Activated CD8-positive, alpha-beta T cell treated with anti-CD3 and anti-CD28 coated beads, Interleukin-2, amount 10 ng/mL, durations not matched to agents 7 days and 5 days (primary cell): ENCODE measurements around the gene LMOD3. TPM values are rescaled to one million over a fixed set of nuclear protein-coding genes. Genes with fewer than 3 reads are reported as not detected.

Experiments used
- ATAC-seq: fragments of 150-1000 bp; cut with Tn5 transposase; one replicate; pipeline ENCODE4 v1.10.0; 2021; ENCODE audit warnings: moderate library complexity
- CTCF ChIA-PET: fragments of 350-600 bp; sonication (Branson Sonifier 250); formaldehyde crosslinking; loops from one replicate; lab custom pipeline; 2021; ENCODE audit warnings: antibody characterized with exemption; lab: Charles Lee
- POLR2A ChIA-PET: fragments of 350-600 bp; sonication (Branson Sonifier 250); formaldehyde crosslinking; loops from one replicate; lab custom pipeline; 2021; ENCODE audit warnings: antibody characterized with exemption; lab: Charles Lee
- DNase-seq: peaks from one replicate; pipeline ENCODE4 v3.0.0-alpha.2; 2020
- H3K27ac Mint-ChIP-seq: one replicate; pipeline ENCODE4 v1.8.0; 2021; ENCODE audit warnings: mild to moderate bottlenecking, mixed read lengths
- H3K27me3 Mint-ChIP-seq: one replicate; pipeline ENCODE4 v1.8.0; 2021; ENCODE audit warnings: low read depth, mixed read lengths
- H3K36me3 Mint-ChIP-seq: one replicate; pipeline ENCODE4 v1.8.0; 2021; ENCODE audit warnings: low read depth, mixed read lengths
- H3K4me1 Mint-ChIP-seq: one replicate; pipeline ENCODE4 v1.8.0; 2021; ENCODE audit warnings: low read depth, mixed read lengths
- H3K4me3 Mint-ChIP-seq: one replicate; pipeline ENCODE4 v1.8.0; 2021; ENCODE audit warnings: mild to moderate bottlenecking, mixed read lengths
- H3K9me3 Mint-ChIP-seq: one replicate; pipeline ENCODE4 v1.8.0; 2022; ENCODE audit warnings: mixed read lengths; ENCODE audit not compliant: insufficient read depth
- total RNA-seq, 2 experiments: library from RNA; stranded (reverse); gene quantifications; one replicate each; pipeline ENCODE4 v1.2.3, GENCODE V29; 2021

LMOD3 gene
- not detected for total RNA-seq

DNA sequence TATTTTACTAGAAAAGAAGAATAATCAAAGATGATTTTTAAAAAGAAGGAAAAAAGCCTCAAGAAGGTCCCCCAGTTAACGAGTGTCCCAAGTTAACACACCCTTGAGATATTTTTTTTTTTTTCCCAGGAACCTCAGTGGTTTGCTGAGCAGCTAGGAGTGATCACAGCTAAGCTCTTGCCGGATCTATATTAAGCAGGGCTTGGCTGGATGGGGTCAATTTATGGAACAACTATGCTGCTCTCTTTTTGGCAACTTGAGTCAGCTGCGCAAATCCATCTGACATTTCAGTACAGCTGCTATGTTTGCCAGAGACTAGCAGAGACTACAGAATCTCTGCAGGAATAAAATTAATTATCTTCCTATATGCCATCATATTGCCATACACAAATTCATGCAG lies at the start of gene LMOD3:
TSS of gene LMOD3 (minus strand) at position 193 of the 400 bp plus-strand sequence. CDS start 209 bp downstream, outside the sequence.
- Mint-ChIP-seq H3K36me3 (no peaks in the 10 kb centered on the region), H3K4me3 (no peak within 1 kb of the TSS), H3K27me3 (peaks cover 12% of the 10 kb centered on the region), H3K4me1 (peaks cover 5% of the 10 kb centered on the region), H3K9me3 (no peaks in the 10 kb centered on the region), H3K27ac (no peak within 1 kb of the TSS)
- ChIA-PET POLR2A (no interaction called here), CTCF (interaction anchor here (1.0 to 2.7 kb wide), 3 partner anchors 39 to 184 kb away, joined by 4 to 9 read pairs (median 9); no protein-coding TSS in a partner anchor)
- no peak for ATAC-seq
- DNase-seq: no peak

DNA sequence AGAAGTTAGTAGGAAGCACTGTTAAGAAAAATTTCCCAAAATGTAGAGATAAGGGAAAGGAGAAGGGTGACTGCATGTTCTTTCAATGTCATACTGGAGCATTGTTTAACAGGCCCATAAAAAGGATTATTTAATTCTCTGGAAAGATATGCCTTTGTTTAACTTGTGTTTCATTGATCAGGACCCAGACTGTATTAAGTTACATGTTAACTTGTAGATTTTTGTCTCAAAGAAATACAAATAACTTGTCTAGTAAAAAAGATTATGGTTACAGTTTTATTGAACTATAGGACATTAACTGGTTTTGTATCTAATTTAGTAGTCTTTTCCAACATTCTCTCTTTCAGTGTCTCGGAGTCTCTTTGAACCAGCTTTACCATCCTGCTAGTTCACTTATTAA lies 49.7 kb upstream of the LMOD3 start:
- ChIA-PET POLR2A (no interaction called here), CTCF (interaction anchor here (3.3 kb wide), 1 partner anchor 10 kb away, joined by 19 read pairs; no protein-coding TSS in a partner anchor)
- H3K27ac Mint-ChIP-seq: no peak overlapping the region
- no peak for ATAC-seq
- no peak for DNase-seq
- peaks cover 35% of the 10 kb centered on the region for H3K36me3 Mint-ChIP-seq
- H3K4me1 Mint-ChIP-seq: no peaks in the 10 kb centered on the region
- no peaks in the 10 kb centered on the region for H3K27me3 Mint-ChIP-seq
- no peak overlapping the region for H3K4me3 Mint-ChIP-seq
- H3K9me3 Mint-ChIP-seq: no peaks in the 10 kb centered on the region

DNA sequence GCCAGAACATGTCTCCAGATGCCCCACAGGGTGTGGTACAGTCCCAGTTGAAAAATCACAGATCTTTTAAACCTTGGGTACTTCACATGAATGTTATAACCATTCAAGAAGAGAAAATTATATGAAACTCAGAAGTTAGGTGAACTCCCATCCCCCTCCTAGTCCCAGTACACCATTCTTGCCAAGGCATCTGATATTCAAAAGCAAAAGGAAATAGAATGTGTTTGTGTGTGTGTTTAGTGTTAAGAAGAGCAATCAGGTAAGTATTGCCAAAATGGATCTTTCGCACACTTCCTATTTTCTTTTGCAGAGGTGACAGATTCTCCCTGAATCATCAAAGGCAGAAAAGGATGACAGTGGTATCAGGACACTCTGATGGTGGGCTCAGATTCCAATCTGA lies 44.1 kb upstream of the LMOD3 start:
- Mint-ChIP-seq H3K4me3 (no peak overlapping the region), H3K27ac (no peak overlapping the region), H3K36me3 (peaks cover 9% of the 10 kb centered on the region), H3K27me3 (no peaks in the 10 kb centered on the region), H3K9me3 (no peaks in the 10 kb centered on the region), H3K4me1 (peaks cover 3% of the 10 kb centered on the region)
- ATAC-seq: no peak
- DNase-seq: no peak
- ChIA-PET POLR2A (no interaction called here), CTCF (interaction anchor here (7.2 kb wide), 1 partner anchor 142 kb away, joined by 315 read pairs; no protein-coding TSS in a partner anchor)

DNA sequence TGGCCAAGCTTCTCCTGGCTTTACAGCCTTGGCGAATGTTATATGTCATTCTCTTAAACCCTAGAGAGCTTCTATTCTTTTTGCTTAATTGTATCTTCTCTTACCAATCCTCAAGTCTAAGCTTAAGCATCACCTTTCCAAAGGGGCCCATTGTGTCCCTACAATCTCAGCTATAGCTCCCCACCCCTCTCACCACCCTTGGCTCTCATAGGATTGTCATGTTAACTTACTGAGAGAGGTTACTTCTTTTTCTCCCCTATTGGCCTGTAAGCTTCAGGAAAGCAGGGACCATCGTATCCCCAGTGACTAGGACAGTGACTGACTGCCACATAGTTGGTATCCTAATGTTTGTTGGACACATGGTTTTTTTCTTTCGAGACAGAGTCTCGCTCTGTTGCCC lies 43.3 kb upstream of the LMOD3 start:
- H3K27me3 Mint-ChIP-seq: no peaks in the 10 kb centered on the region
- ATAC-seq: no peak
- DNase-seq: no peak
- peaks cover 5% of the 10 kb centered on the region for H3K4me1 Mint-ChIP-seq
- no peaks in the 10 kb centered on the region for H3K9me3 Mint-ChIP-seq
- H3K27ac Mint-ChIP-seq: no peak overlapping the region
- ChIA-PET POLR2A (no interaction called here), CTCF (interaction anchor here (1.0 to 7.2 kb wide), 2 partner anchors 9 to 143 kb away, joined by 3 to 315 read pairs; no protein-coding TSS in a partner anchor)
- H3K4me3 Mint-ChIP-seq: no peak overlapping the region
- H3K36me3 Mint-ChIP-seq: peaks cover 2% of the 10 kb centered on the region

DNA sequence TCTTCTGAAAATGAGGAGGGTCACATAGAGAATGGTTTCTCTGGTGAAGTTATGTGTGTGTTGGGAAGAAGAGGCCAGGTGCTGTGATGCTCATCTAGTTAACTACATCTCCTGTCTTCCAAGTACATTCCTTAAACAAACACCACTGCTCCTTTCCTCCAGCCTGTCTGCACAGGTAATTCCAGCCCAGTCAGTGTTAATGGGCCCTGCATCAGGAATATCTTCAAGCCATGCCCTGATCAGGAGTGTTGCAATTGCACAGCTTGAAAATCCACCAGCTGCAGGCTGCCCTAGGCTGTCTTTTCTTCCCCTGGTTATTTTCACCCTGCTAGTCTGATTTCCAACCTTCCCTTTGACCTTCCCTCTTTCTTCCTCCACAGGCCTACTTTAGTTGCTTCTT lies 41.9 kb upstream of the LMOD3 start:
- ChIA-PET CTCF (interaction anchor here (1.3 to 7.2 kb wide), 2 partner anchors 43 to 144 kb away, joined by 3 to 315 read pairs; no protein-coding TSS in a partner anchor), POLR2A (interaction anchor here (0.5 kb wide), 1 partner anchor 105 kb away, joined by 3 read pairs; no protein-coding TSS in a partner anchor)
- H3K27ac Mint-ChIP-seq: no peak overlapping the region
- H3K36me3 Mint-ChIP-seq: peaks cover 2% of the 10 kb centered on the region
- no peak for DNase-seq
- no peak overlapping the region for H3K4me3 Mint-ChIP-seq
- no peaks in the 10 kb centered on the region for H3K9me3 Mint-ChIP-seq
- no peaks in the 10 kb centered on the region for H3K27me3 Mint-ChIP-seq
- ATAC-seq: no peak
- H3K4me1 Mint-ChIP-seq: peaks cover 11% of the 10 kb centered on the region

DNA sequence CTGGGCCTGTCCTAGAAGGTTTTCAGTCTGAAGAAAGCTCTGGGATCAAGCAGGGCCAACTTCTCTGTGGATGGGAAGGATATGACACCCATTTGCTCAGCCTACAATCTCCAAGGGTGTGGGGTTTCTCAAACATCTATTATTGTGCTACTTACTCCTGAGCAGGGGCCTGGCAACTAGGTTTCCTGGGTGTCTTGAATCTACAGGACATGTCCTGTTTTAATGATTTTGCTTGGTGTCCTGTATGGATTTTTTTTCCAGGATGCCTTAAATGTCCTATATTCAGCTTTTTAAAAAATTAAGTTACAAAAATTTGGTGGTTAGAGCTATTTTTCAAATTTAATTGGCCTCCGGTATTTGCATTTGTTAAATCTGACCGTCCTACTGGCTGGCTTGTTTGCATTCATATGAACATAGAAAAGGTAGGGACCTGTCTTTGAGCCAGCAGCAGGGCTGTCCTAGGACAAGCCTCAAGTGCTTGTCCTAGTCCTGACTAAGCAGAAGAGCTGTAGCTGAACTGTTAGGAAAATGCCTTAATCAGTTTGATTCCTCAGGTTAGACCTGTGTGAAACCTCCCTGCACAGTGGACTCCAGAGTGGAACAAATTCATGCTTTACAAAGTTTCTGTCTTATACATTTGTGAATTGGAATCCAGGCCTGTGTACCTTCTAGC lies 40.0 kb upstream of the LMOD3 start:
- no peaks in the 10 kb centered on the region for H3K9me3 Mint-ChIP-seq
- no peak overlapping the region for H3K27ac Mint-ChIP-seq
- CTCF ChIA-PET: interaction anchor here (0.6 to 7.2 kb wide), 47 partner anchors 9 to 509 kb away, joined by 3 to 315 read pairs (median 7); partner anchors contain the start of gene LMOD3
- peaks cover 11% of the 10 kb centered on the region for H3K4me1 Mint-ChIP-seq
- POLR2A ChIA-PET: interaction anchor here (1.7 kb wide), 1 partner anchor 144 kb away, joined by 3 read pairs; no protein-coding TSS in a partner anchor
- ATAC-seq (no peak), DNase-seq (no peak)
- peaks cover 2% of the 10 kb centered on the region for H3K27me3 Mint-ChIP-seq
- peaks cover 1% of the 10 kb centered on the region for H3K36me3 Mint-ChIP-seq
- no peak overlapping the region for H3K4me3 Mint-ChIP-seq

DNA sequence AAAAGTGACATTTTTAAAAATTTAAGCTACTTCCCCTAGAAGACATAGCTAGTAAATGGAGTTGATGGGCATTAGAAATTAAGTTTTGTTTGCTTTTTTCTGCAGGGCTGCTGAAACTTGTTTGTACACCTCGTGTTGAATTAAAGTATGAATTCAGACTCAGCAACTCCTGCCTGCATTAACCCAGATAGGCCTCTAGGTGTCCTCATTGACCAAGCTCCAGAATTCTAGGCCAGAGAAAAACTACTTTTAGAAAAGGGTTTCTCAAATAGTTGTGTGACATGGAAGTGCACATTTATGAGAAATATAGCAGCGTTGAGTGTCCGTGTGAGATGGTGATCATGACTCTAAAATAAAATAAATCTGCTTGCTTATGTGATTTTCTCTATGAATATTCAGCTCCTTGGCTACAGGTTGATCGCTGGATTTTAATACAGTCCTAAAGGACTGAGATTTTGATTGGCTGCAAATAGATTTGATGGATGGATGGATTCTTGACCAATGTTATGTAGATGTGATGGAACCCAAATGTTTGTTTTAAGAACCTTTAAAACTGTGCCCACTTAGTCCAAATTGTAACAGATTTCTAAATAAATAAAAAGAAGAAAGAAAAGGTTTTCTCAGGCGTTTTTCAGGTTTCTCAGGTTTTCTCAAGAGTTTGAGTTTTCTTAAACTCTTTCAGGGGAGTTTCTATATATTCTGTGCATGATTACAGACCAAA lies 39.4 kb upstream of the LMOD3 start:
- ATAC-seq: peak; percentile 60
- POLR2A ChIA-PET: interaction anchor here (1.7 kb wide), 1 partner anchor 145 kb away, joined by 3 read pairs; no protein-coding TSS in a partner anchor
- peaks cover 7% of the 10 kb centered on the region for H3K27me3 Mint-ChIP-seq
- DNase-seq: peak; percentile 62
- no peak overlapping the region for H3K4me3 Mint-ChIP-seq
- CTCF ChIA-PET: interaction anchor here (0.7 to 7.2 kb wide), 66 partner anchors 9 to 510 kb away, joined by 3 to 315 read pairs (median 6); partner anchors contain the start of gene LMOD3
- H3K27ac Mint-ChIP-seq: no peak overlapping the region
- no peaks in the 10 kb centered on the region for H3K9me3 Mint-ChIP-seq
- H3K4me1 Mint-ChIP-seq: peaks cover 11% of the 10 kb centered on the region
- no peaks in the 10 kb centered on the region for H3K36me3 Mint-ChIP-seq

DNA sequence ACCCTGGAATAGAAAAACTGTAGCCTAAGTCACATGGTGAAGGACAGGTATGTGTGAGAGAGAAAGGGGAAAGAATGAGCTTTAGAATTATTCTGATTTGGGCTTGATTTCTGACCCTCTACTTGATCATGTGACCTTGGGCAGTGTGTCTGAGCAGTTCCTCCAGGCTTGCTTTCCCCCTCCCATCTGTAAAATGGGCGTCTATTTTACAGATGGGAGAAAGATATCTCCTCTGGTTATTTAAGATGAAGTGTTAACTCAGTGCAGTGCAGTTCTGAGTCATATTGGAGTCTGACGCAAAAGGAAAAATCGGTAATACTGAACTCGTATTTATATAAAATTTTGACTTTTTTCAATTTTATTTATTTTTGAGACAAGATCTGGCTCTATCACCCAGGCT lies 38.1 kb upstream of the LMOD3 start:
- Mint-ChIP-seq H3K27ac (no peak overlapping the region), H3K4me3 (no peak overlapping the region), H3K36me3 (no peaks in the 10 kb centered on the region), H3K9me3 (no peaks in the 10 kb centered on the region), H3K4me1 (peaks cover 11% of the 10 kb centered on the region), H3K27me3 (peaks cover 7% of the 10 kb centered on the region)
- DNase-seq (no peak), ATAC-seq (no peak)
- POLR2A ChIA-PET: no interaction called here
- CTCF ChIA-PET: interaction anchor here (1.1 to 7.2 kb wide), 19 partner anchors 19 to 263 kb away, joined by 3 to 315 read pairs (median 12); partner anchors contain the start of gene LMOD3

DNA sequence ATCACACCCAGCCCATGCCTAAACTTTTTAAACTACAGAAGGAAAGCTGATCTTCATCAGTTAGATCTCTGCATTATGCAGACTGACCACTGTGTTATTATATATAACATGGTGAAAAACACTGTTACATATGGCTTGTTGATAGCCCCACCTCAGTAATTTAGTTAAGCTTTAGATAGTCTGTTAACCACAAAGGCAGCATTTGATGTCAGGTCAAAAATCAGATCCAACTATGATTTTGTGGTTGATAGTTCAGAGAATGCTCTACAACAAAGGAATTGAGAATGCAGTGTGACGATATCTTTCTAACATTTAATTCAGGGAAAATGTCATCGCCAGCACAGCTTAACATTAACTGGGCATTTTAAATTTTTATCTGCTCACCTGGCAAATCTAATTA lies 37.7 kb upstream of the LMOD3 start:
- no peak overlapping the region for H3K27ac Mint-ChIP-seq
- H3K4me1 Mint-ChIP-seq: peaks cover 11% of the 10 kb centered on the region
- H3K9me3 Mint-ChIP-seq: no peaks in the 10 kb centered on the region
- POLR2A ChIA-PET: no interaction called here
- H3K27me3 Mint-ChIP-seq: peaks cover 7% of the 10 kb centered on the region
- CTCF ChIA-PET: interaction anchor here (1.4 to 7.2 kb wide), 12 partner anchors 37 to 264 kb away, joined by 3 to 315 read pairs (median 20); partner anchors contain the start of gene LMOD3
- ATAC-seq: no peak
- no peaks in the 10 kb centered on the region for H3K36me3 Mint-ChIP-seq
- no peak overlapping the region for H3K4me3 Mint-ChIP-seq
- no peak for DNase-seq

DNA sequence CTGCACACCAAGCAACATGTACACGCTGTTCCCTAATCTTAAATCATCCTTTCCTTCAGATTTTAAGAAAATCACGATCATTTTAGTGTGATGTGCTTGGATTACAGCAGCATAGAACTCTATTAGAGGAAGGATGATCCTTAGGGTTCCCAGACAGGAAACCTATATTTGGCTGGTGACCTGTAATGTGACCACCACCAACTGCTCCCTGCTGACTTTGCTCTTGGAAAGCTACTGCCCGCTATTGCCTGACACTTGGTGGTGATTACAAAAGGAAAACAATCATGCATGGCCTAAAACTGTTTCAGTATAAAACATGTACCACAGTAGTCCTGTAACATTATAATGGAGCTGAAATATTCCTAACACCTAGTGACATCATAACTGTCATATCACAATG lies 27.2 kb upstream of the LMOD3 start:
- no peaks in the 10 kb centered on the region for H3K9me3 Mint-ChIP-seq
- H3K27ac Mint-ChIP-seq: no peak overlapping the region
- H3K4me3 Mint-ChIP-seq: no peak overlapping the region
- no peak for DNase-seq
- no peak for ATAC-seq
- peaks cover 20% of the 10 kb centered on the region for H3K27me3 Mint-ChIP-seq
- no peaks in the 10 kb centered on the region for H3K4me1 Mint-ChIP-seq
- ChIA-PET POLR2A (no interaction called here), CTCF (interaction anchor here (2.4 kb wide), 1 partner anchor 157 kb away, joined by 7 read pairs; no protein-coding TSS in a partner anchor)
- no peaks in the 10 kb centered on the region for H3K36me3 Mint-ChIP-seq

DNA sequence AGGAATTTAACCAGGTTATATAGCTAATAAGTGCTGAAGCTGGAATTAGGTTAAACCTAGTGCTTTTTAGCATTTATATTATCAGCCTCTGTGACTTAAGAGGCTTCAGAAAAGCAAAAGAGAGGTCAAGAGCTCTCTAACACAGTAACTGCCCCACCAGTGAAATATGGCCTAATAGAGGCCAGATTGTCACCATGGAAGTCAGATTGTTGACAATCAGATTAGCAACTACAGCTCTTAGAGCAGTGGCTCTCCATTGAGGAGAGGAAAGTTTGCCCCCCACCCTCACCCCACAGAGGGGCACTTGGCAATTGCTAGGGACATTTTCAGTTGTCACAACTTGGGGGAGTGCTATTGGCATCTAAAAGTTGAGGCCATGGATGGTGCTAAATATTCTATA lies 23.3 kb upstream of the LMOD3 start:
- DNase-seq (no peak), ATAC-seq (no peak)
- Mint-ChIP-seq H3K4me3 (no peak overlapping the region), H3K27me3 (peaks cover 13% of the 10 kb centered on the region), H3K36me3 (no peaks in the 10 kb centered on the region), H3K27ac (no peak overlapping the region), H3K4me1 (no peaks in the 10 kb centered on the region), H3K9me3 (no peaks in the 10 kb centered on the region)
- POLR2A ChIA-PET: no interaction called here
- CTCF ChIA-PET: interaction anchor here (1.2 to 1.8 kb wide), 2 partner anchors 16 to 160 kb away, joined by 3 to 7 read pairs; no protein-coding TSS in a partner anchor
